Brain pericyte (primary cell): ENCODE data around the gene ITM2C.

Experiments used
- DNase-seq: peaks from one replicate; pipeline ENCODE4 v3.0.0-alpha.2; 2012; ENCODE audit warnings: low read depth, low spot score

The ITM2C gene

DNA sequence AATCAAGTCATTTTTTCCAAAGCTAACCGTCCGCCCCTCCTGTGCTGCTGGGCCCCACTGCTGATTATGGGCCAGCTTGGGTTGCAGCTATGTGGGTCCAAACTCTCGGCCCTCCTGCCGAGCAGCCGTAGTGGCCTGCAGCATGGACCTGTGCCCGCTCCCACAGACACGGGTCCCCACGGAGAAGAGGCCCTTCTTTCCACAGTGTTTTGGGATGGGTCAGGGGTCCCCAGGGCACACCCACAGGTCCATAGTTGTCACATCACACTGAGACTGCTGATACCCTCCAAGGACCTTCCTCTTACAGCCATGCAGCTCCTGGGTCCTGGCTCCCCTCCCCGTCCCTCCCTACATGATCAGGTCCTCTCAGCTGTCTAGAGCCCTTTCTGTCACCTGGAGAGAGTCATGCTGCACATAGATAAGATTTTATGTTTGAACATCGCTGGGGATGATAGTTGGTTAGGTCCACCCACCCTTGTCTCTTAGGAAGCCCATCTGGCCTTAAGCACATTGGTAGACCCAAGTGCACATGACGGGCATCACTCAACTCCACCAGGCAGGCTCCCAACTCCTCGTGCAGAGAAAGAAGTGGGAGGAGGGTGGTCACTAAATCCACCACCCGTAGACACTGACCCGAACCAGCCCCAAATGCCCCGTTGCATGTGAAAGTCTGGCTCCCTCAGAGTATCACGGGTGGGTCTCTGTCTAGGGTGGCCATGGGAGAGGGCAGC lies 42.8 kb downstream of the ITM2C start:
- no peak for DNase-seq

DNA sequence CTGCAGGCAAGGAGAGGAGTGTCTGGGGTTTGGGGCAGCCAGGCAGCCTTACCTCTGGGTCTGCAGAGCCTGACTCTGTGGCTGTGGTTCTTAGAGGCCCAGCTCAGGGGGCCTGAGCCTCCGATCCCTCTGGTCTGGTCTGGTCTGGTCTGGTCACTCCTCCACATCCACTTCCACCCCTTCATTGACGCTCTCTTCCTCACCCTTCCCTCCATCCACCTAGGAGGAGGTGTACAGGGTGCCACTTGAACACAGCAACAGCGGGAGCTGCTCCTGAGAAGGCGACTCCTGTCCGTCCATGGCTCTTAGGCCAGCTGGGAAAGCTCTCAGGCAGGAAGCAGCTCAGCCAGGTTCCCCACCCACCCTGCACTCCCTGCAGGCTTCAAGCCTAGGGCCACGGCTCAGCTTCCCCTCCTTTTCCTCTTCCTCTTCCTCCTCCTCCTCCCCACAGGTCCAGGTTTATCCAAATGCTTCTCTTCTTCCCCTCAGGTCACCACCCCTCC lies 43.4 kb downstream of the ITM2C start:
- no peak for DNase-seq

DNA sequence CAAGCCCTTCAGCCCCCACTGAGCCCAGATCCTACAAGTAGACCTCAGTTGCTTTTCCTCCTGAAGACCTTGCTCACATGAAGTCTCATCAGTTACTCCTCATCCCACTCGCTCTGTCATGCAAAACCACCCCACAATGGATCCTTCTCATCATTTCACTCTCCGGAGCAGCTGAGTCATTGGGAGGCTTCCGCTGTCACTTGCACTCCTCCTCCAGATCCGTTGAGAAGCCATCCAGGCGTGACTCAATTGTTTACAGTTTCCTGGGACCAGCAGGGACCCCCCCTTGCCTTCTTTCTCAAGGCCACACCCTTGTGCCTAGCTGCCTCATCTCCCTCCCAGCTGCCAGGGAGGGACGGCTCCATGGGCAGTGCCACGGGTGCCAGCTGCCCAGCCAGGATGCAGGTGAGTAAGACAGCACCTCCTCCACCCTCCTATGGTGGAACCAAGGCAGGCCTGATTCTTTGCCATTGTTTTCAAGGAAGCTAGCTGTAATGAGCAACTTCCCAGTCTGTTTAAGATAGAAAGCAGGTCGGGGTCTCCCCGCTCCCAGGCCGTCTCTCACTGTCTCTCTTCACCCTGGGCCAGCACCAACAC lies 44.0 kb downstream of the ITM2C start:
- DNase-seq = no peak

GRCh38 chr2:230909841-230910545 lies 45.3 kb downstream of the ITM2C start:
- DNase-seq = no peak

- DNase-seq = no peak
Measured at GRCh38 chr2:230910546-230911177, 45.9 kb downstream of the ITM2C start.

DNA sequence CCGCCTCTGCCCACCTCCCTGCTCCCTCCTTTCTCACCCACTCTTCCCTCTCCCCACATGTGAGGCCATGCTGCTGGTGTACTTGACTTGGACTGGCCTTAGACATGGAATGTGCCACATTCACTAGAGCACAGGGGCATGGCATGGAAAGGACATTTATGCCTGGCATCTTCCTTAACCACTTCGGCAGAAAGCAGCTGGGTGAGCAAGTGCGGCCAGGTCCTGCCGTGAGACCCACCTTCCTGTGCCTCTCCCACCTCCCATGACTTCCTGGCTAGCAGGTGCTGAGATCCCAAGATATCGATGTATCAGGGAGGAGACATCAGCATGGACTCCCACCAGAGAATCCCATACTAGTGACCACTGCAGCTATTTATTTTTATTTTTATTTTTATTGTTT lies 47.3 kb downstream of the ITM2C start:
- DNase-seq = no peak

DNA sequence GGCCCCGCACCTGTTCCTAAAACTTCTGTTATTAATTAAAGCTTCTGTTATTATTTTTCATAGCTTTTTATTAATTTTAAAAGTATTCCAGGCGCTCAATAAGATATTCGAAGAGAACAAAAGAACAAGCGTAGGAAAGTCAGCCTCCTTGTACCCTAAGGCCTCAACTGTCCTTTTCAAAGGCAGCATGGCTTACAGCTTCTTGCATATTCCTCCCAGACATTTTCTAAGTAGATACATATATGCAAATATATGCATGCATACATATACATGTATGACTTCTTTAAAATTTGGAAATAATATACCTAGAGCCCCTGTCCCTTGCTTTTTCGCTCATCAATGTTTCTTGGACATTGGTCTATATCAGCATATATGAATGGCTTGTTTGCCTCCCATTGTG lies 48.0 kb downstream of the ITM2C start:
- DNase-seq = no peak

DNA sequence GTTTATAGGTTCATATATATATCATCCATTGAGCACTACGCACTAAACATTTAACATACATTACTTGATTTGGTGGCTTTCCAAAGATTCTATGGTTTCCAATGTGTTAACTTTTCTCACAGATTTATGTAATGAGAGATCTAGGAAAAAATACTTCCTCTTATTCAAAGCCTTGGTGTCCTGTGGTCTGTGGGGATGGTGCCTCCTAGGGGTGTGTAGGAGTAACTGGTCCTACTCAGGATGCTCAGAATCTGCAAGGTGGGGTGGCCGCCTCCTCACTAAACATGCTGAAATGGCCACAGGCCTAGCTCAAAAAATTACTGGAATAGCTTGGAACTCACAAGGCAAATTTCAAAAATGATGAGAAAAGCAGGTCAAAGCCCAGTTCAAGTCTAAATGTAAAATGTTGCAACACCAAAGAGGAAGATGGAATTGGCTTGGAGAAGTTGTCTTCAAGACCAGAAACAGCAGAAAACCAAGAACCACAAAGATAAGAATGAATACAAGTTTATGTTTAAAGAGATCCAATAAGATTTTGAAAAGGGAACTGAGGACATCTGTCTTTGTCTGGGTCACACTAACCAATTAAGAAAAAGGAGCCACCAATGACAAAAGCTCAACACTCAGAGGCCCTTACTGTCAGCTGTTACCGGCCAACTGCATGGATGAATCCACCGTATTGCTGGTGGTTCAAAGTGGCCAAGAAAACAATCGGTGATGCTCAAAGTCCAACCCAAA lies 48.8 kb downstream of the ITM2C start:
- no peak for DNase-seq

- no peak for DNase-seq
Measured at GRCh38 chr2:230914886-230915285, 50.1 kb downstream of the ITM2C start.

- DNase-seq = no peak
Measured at GRCh38 chr2:230915319-230915718, 50.6 kb downstream of the ITM2C start.

GRCh38 chr2:230916218-230916617 lies 51.5 kb downstream of the ITM2C start:
- DNase-seq = no peak

- no peak for DNase-seq
Measured at GRCh38 chr2:230919240-230919639, 54.5 kb downstream of the ITM2C start.

DNA sequence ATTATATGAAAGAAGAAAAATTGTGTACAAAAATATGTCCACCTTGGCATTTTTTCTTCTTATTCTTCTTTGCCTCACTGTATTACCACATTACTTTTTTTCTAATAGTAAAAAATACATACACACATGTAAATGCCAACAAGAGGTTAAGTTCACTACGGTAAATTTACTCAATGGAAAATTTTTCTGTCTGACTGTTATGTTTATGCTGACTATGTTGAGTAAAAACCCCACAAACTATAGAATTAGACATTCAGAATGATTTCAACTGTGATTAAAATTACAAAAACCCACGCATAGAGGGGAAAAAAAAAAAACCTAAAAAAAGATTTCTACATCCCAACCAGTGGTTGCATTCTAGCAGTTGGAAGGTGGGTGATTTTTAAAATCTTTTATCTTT lies 54.9 kb downstream of the ITM2C start:
- DNase-seq = no peak

GRCh38 chr2:230920167-230920566 lies 55.4 kb downstream of the ITM2C start:
- no peak for DNase-seq

- no peak for DNase-seq
Measured at GRCh38 chr2:230921806-230922595, 57.3 kb downstream of the ITM2C start.

DNA sequence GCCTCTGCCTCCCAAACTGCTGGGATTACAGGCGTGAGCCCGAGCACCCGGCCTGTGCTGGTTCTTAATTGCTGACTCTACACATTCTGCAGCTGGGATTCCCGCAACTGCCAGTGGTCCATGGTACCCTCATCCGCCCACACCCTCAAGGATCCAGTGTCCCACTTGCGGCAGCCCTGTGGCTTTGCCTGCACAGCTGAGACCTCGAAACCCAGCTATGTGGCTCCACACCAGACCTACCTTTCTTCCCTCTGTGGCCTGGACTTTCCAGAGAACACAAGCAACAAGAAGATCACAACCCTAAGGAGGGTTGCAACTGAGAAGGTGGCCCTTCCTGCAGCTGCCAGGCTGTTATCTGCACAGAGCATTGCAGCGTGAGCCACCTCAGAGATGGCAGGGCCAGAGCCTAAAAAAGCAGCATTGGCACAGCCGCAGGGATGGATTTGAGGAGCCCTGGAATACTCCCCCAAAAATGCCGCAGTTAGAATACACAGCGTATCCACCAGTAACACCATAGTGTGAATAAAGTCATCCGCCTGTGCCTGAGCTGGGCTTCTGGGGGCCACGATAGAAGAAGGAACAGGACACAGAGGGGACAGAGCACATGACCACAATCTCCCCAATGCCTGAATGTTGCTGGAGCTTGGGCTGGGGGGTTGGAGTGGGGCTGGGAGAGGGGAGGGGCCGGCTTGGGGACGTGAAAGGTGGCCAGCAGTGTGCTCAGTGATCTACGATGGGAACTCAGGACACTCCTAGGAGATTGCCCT lies 58.4 kb downstream of the ITM2C start:
- DNase-seq = no peak

DNA sequence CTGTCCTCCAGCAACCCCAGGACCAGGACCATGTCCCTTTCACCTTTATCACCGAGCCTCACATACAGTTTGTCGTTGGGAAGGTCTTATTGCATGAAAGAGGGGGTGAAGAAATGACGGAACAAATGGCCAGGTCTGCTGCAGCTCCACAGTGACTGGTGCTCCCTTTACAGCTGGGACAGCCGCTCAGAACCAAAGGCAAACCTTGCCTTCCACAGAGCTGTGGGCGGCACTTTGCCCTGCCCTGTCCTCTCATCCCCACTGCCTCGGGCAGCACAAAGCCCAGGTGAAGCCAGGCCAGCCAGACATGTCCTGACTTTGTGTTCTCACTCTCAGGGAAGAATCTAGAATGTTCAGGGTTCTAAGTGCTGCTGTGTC lies 59.3 kb downstream of the ITM2C start:
- DNase-seq = no peak

- no peak for DNase-seq
Measured at GRCh38 chr2:230924470-230925341, 60.0 kb downstream of the ITM2C start, which contains the start of gene GPR55. TSS of gene GPR55 (minus strand) at chr2:230925242. CDS start at chr2:230910962, 14,280 bp downstream.

GRCh38 chr2:230925443-230925878 lies 60.7 kb downstream of the ITM2C start:
- DNase-seq = no peak
